NCI-H526 (cell line): ENCODE data around the gene CCDC14.
"Not testable (repeated sequence)": the region's sequence is repeated elsewhere in the genome, so short reads cannot be mapped to it uniquely, and the experiment has no call there.

ENCODE experiments used
- DNase-seq, 2 experiments: peaks; one replicate each; lab custom pipeline; 2025; lab: John Stamatoyannopoulos, UW

CCDC14 gene

GRCh38 chr3:123966799-123967198 is 5.8 kb upstream of the CCDC14 start:
- DNase-seq: not testable (repeated sequence)

GRCh38 chr3:123964793-123965192 is 3.8 kb upstream of the CCDC14 start:
- DNase-seq: not testable (repeated sequence)

- DNase-seq: no peak
Measured at GRCh38 chr3:123961508-123961856, 453 bp upstream of the CCDC14 start.

GRCh38 chr3:123953735-123954134 is 7.3 kb downstream of the CCDC14 start:
- peak; percentile 95 to 96 for DNase-seq

- DNase-seq: no peak
Measured at GRCh38 chr3:123952844-123953520, 8.0 kb downstream of the CCDC14 start.

- no peak for DNase-seq
Measured at GRCh38 chr3:123951522-123952447, 9.2 kb downstream of the CCDC14 start.

- DNase-seq: no peak
Measured at GRCh38 chr3:123949641-123950040, 11.4 kb downstream of the CCDC14 start.

GRCh38 chr3:123948449-123948848 is 12.6 kb downstream of the CCDC14 start:
- no peak for DNase-seq

GRCh38 chr3:123947482-123947881 is 13.5 kb downstream of the CCDC14 start:
- DNase-seq: no peak

GRCh38 chr3:123941542-123941941 is 19.5 kb downstream of the CCDC14 start:
- DNase-seq: no peak

GRCh38 chr3:123941121-123941520 is 19.9 kb downstream of the CCDC14 start:
- no peak for DNase-seq

GRCh38 chr3:123939706-123940105 is 21.3 kb downstream of the CCDC14 start:
- no peak for DNase-seq

- no peak for DNase-seq
Measured at GRCh38 chr3:123936400-123936799, 24.6 kb downstream of the CCDC14 start.

GRCh38 chr3:123935830-123936229 is 25.2 kb downstream of the CCDC14 start:
- DNase-seq: no peak

- no peak for DNase-seq
Measured at GRCh38 chr3:123934250-123934649, 26.8 kb downstream of the CCDC14 start.

GRCh38 chr3:123930445-123930844 is 30.6 kb downstream of the CCDC14 start:
- DNase-seq: no peak

- DNase-seq: no peak
Measured at GRCh38 chr3:123929325-123929724, 31.7 kb downstream of the CCDC14 start.

GRCh38 chr3:123926396-123926795 is 34.6 kb downstream of the CCDC14 start:
- DNase-seq: no peak

GRCh38 chr3:123920868-123921267 is 40.2 kb downstream of the CCDC14 start:
- no peak for DNase-seq

- DNase-seq: no peak
Measured at GRCh38 chr3:123920383-123920782, 40.6 kb downstream of the CCDC14 start.

GRCh38 chr3:123919353-123919752 is 41.7 kb downstream of the CCDC14 start:
- no peak for DNase-seq

GRCh38 chr3:123914829-123915228 is 46.2 kb downstream of the CCDC14 start:
- no peak for DNase-seq

- no peak for DNase-seq
Measured at GRCh38 chr3:123909785-123910184, 51.2 kb downstream of the CCDC14 start.
